ENCODE results near the gene ZG16. TPM values are rescaled to one million over a fixed set of nuclear protein-coding genes. Genes with fewer than 3 reads are reported as not detected.
"Not testable (repeated sequence)": the region's sequence is repeated elsewhere in the genome, so short reads cannot be mapped to it uniquely, and the experiment has no call there.

The ZG16 gene
- polyA plus RNA-seq, 1 experiment, result not detected

DNA sequence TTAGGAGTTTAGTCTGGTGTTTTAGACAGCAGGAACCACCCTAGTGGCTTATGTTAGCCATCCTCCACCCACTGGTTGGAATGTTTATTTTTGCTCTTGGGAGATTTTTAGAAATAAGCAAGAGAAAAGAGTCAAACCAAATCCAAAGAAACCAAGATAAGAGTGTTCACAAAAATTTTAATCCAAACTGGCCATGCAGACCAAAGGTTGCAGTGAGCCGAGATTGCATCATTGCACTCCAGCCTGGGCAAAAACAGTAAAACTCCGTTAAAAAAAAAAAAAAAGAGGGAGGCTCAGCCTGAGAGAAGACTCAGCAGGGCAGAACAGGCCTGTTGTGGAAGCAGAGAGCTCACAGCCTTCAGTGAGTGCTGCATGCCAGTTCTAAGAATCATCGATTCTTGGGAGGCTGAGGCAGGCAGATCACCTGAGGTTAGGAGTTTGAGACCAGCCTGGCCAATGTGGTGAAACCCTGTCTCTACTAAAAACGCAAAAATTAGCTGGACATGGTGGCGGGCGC is 20.0 kb upstream of the ZG16 start:
- CTCF ChIA-PET, result interaction anchor here (0.6 to 2.1 kb wide), 4 partner anchors 10 to 274 kb away, joined by 3 to 5 read pairs (median 3); no protein-coding TSS in a partner anchor
- peak; percentile 13 for DNase-seq (ENCODE audit: low read depth)
- POLR2A ChIA-PET, result no interaction called here
- TF ChIP-seq, protein P1, sequence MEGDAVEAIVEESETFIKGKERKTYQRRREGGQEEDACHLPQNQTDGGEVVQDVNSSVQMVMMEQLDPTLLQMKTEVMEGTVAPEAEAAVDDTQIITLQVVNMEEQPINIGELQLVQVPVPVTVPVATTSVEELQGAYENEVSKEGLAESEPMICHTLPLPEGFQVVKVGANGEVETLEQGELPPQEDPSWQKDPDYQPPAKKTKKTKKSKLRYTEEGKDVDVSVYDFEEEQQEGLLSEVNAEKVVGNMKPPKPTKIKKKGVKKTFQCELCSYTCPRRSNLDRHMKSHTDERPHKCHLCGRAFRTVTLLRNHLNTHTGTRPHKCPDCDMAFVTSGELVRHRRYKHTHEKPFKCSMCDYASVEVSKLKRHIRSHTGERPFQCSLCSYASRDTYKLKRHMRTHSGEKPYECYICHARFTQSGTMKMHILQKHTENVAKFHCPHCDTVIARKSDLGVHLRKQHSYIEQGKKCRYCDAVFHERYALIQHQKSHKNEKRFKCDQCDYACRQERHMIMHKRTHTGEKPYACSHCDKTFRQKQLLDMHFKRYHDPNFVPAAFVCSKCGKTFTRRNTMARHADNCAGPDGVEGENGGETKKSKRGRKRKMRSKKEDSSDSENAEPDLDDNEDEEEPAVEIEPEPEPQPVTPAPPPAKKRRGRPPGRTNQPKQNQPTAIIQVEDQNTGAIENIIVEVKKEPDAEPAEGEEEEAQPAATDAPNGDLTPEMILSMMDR (IDR thresholded peaks at IDR 0.05; ENCODE audit: insufficient read depth, low read depth, low read length), result peak; percentile 31; the same call in 1 of the 2 replicates
- Histone ChIP-seq H3K27me3 (ENCODE audit: control insufficient read depth, insufficient read depth, low read length) (no peaks in the 10 kb centered on the region; the same call in 1 of the 2 replicates), H3K36me3 (ENCODE audit: control insufficient read depth, insufficient read depth, low read length) (no peaks in the 10 kb centered on the region), H3K4me3 (ENCODE audit: low read depth, low read length) (no peak overlapping the region)

DNA sequence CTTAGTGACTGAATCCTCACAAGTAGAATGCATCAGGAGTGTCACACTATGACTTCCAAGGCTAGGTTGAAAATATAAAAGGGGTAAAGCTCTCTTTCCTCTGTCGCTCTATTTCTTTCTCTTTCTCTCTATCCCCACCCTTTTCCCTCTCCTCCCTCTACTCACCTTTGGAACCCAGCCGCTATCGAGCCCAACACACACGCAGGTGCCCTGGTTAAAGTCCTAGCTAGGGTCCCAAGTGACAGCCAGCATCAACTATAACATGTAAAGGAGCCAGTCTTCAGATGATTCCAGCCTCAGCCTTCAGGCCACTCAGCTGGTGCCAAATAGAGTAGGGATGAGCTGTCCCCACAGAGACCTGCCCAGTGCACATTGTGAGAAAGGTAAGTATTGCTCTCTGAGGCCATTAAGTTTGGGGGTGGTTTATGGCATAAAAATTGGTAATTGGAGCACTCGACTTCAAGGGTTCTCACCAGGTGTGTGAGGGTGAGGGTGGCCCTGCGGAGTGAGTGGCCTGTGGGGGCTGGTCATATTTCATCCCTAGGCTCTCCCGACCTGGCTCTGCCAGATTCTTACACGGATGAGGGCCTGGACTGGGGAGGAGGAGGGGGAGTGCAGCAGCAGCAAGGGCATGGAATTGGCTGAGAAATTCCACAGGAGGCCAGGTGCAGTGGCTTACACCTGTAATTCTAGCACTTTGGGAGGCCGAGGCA is 17.3 kb upstream of the ZG16 start:
- DNase-seq (ENCODE audit: low read depth), result no peak
- TF ChIP-seq, protein P1 (IDR thresholded peaks at IDR 0.05; ENCODE audit: insufficient read depth, low read depth, low read length), result no peak
- CTCF ChIA-PET, result interaction anchor here (2.5 kb wide), 1 partner anchor 24 kb away, joined by 8 read pairs; no protein-coding TSS in a partner anchor
- peaks cover 3% of the 10 kb centered on the region for H3K27me3 ChIP-seq (ENCODE audit: control insufficient read depth, insufficient read depth, low read length)
- H3K36me3 ChIP-seq (ENCODE audit: control insufficient read depth, insufficient read depth, low read length), result no peaks in the 10 kb centered on the region
- no peak overlapping the region for H3K4me3 ChIP-seq (ENCODE audit: low read depth, low read length)
- POLR2A ChIA-PET, result no interaction called here

DNA sequence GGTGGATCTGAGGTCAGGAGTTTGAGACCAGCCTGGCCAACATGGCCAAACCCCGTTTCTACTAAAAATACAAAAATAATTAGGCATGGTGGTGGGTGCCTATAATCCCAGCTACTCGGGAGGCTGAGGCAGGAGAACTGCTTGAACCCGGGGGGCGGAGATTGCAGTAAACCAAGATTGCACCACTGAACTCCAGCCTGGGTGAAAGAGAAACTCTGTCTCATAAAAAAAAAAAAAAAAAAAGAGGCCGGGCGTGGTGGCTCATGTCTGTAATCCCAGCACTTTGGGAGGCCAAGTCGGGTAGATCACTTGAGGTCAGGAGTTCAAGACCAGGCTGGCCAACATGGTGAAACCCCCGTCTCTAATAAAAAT is 16.8 kb upstream of the ZG16 start:
- H3K36me3 ChIP-seq (ENCODE audit: control insufficient read depth, insufficient read depth, low read length); DNase-seq (ENCODE audit: low read depth); H3K27me3 ChIP-seq (ENCODE audit: control insufficient read depth, insufficient read depth, low read length); H3K4me3 ChIP-seq (ENCODE audit: low read depth, low read length); POLR2A ChIA-PET: not testable (repeated sequence)
- CTCF ChIA-PET, result interaction anchor here (2.5 kb wide), 1 partner anchor 24 kb away, joined by 8 read pairs; no protein-coding TSS in a partner anchor

DNA sequence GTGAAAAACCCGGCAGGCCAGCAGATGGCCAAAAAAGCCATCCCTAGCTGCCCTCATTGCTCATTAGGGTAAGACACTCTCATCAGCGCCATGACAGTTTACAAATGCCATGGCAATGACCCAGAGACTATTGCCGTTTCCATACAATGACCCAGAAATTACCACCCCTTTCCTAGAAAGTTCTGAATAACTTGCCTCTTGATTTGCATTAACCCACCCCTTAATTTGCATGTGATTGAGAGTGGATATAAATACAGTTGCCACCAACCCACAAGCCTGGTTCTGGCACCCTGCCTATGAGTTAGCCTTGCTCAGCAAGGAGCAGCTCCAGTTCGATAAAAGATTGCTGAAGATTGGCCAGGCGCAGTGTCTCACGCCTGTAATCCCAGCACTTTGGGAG is 16.2 kb upstream of the ZG16 start:
- Histone ChIP-seq H3K27me3 (ENCODE audit: control insufficient read depth, insufficient read depth, low read length) (peaks cover 3% of the 10 kb centered on the region), H3K36me3 (ENCODE audit: control insufficient read depth, insufficient read depth, low read length) (no peaks in the 10 kb centered on the region), H3K4me3 (ENCODE audit: low read depth, low read length) (no peak overlapping the region)
- no peak for DNase-seq (ENCODE audit: low read depth)
- ChIA-PET CTCF (interaction anchor here (0.6 to 2.5 kb wide), 2 partner anchors 23 to 27 kb away, joined by 3 to 8 read pairs; no protein-coding TSS in a partner anchor), POLR2A (no interaction called here)
- TF ChIP-seq, protein P1 (IDR thresholded peaks at IDR 0.05; ENCODE audit: insufficient read depth, low read depth, low read length), result no peak

DNA sequence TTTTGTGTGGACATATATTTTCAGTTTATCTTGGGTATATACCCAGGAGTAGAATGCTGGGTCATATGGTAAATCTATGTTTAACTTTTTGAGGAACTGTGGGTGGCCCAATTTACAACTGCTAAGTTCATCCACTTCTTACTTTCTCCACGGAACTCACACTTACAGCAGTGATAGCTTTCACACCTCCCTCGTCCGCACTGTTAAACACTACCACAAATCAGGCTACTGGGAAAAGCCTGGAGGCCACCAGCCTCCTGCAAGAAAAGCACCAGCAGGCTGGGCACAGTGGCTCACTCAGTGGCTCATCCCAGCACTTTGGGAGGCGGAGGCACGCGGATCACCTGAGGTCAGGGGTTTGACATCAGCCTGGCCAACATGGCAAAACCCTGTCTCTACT is 14.7 kb upstream of the ZG16 start:
- Histone ChIP-seq H3K4me3 (ENCODE audit: low read depth, low read length) (no peak overlapping the region), H3K36me3 (ENCODE audit: control insufficient read depth, insufficient read depth, low read length) (no peaks in the 10 kb centered on the region), H3K27me3 (ENCODE audit: control insufficient read depth, insufficient read depth, low read length) (peaks cover 3% of the 10 kb centered on the region)
- ChIA-PET POLR2A (no interaction called here), CTCF (no interaction called here)
- no peak for DNase-seq (ENCODE audit: low read depth)
- TF ChIP-seq, protein P1 (IDR thresholded peaks at IDR 0.05; ENCODE audit: insufficient read depth, low read depth, low read length), result no peak

All from BJ (cell line).